Cerebellar cortex (tissue), 1 donor: Measurements from ENCODE around the gene BRWD1.
"Not testable (repeated sequence)": the region's sequence is repeated elsewhere in the genome, so short reads cannot be mapped to it uniquely, and the experiment has no call there.

ENCODE experiments used
- DNase-seq: peaks from one replicate; pipeline ENCODE4 v3.0.0-alpha.2; 2015; ENCODE audit warnings: low spot score

Gene BRWD1

GRCh38 chr21:39173716-39174680 is 139.4 kb downstream of the BRWD1 start:
- no peak for DNase-seq

GRCh38 chr21:39169906-39170305 is 143.5 kb downstream of the BRWD1 start:
- DNase-seq, result no peak

GRCh38 chr21:39168800-39169199 is 144.6 kb downstream of the BRWD1 start:
- DNase-seq, result no peak

GRCh38 chr21:39164523-39164922 is 148.9 kb downstream of the BRWD1 start:
- no peak for DNase-seq

GRCh38 chr21:39161064-39161463 is 152.4 kb downstream of the BRWD1 start:
- no peak for DNase-seq

- DNase-seq, result no peak
These were observed 153.9 kb downstream of the BRWD1 start for GRCh38 chr21:39159342-39160063.

- DNase-seq, result not testable (repeated sequence)
These were observed 156.2 kb downstream of the BRWD1 start for GRCh38 chr21:39157241-39157640.

- no peak for DNase-seq
These were observed 157.4 kb downstream of the BRWD1 start for GRCh38 chr21:39156024-39156423.

GRCh38 chr21:39155578-39155977 is 157.9 kb downstream of the BRWD1 start:
- DNase-seq, result no peak

- no peak for DNase-seq
These were observed 159.6 kb downstream of the BRWD1 start for GRCh38 chr21:39153842-39154241.

GRCh38 chr21:39153373-39153772 is 160.1 kb downstream of the BRWD1 start:
- DNase-seq, result no peak

- no peak for DNase-seq
These were observed 161.2 kb downstream of the BRWD1 start for GRCh38 chr21:39152271-39152670.

- no peak for DNase-seq
These were observed 162.6 kb downstream of the BRWD1 start for GRCh38 chr21:39150877-39151276.

- DNase-seq, result no peak
These were observed 163.1 kb downstream of the BRWD1 start for GRCh38 chr21:39150316-39150715.

GRCh38 chr21:39149882-39150281 is 163.6 kb downstream of the BRWD1 start:
- DNase-seq, result no peak

- no peak for DNase-seq
These were observed 164.5 kb downstream of the BRWD1 start for GRCh38 chr21:39148975-39149374.

GRCh38 chr21:39144191-39144590 is 169.2 kb downstream of the BRWD1 start:
- no peak for DNase-seq

GRCh38 chr21:39142972-39143371 is 170.5 kb downstream of the BRWD1 start:
- no peak for DNase-seq

GRCh38 chr21:39141502-39141901 is 171.9 kb downstream of the BRWD1 start:
- DNase-seq, result no peak

GRCh38 chr21:39137248-39138178 is 175.9 kb downstream of the BRWD1 start:
- DNase-seq, result no peak

- DNase-seq, result no peak
These were observed 176.7 kb downstream of the BRWD1 start for GRCh38 chr21:39136711-39137110.

GRCh38 chr21:39136138-39136537 is 177.3 kb downstream of the BRWD1 start:
- not testable (repeated sequence) for DNase-seq
